HUES64 (cell line): ENCODE results near the gene BBS9.
"Not testable (repeated sequence)": the region's sequence is repeated elsewhere in the genome, so short reads cannot be mapped to it uniquely, and the experiment has no call there.

ENCODE experiments used
- H3K27ac ChIP-seq: 2 replicates; pipeline ENCODE4 v1.7.0; 2013; ENCODE audit warnings: low read depth, low read length, inconsistent platforms
- H3K27me3 ChIP-seq: 2 replicates; pipeline ENCODE4 v1.6.1; 2013; ENCODE audit warnings: mild to moderate bottlenecking, low read length; ENCODE audit not compliant: insufficient read depth
- H3K36me3 ChIP-seq: 2 replicates; pipeline ENCODE4 v1.6.1; 2013; ENCODE audit warnings: mild to moderate bottlenecking, low read length; ENCODE audit not compliant: insufficient read depth
- H3K4me1 ChIP-seq: 2 replicates; pipeline ENCODE4 v1.6.1; 2013; ENCODE audit warnings: mild to moderate bottlenecking, low read length, moderate library complexity; ENCODE audit not compliant: insufficient read depth
- H3K4me3 ChIP-seq: 2 replicates; pipeline ENCODE4 v1.5.1; 2013; ENCODE audit warnings: mild to moderate bottlenecking, low read length, moderate library complexity
- H3K9ac ChIP-seq: 2 replicates; pipeline ENCODE4 v1.6.1; 2013; ENCODE audit warnings: mild to moderate bottlenecking, low read depth, low read length
- H3K9me3 ChIP-seq: 2 replicates; pipeline ENCODE4 v1.6.1; 2013; ENCODE audit warnings: low read depth, low read length; ENCODE audit not compliant: insufficient read depth
- WGBS: fragments of 150-250, 120-280 bp; methylation state at CpG from one replicate; pipeline ENCODE4 v1.1.7; 2013; ENCODE audit warnings: missing lambda C conversion rate; 5-methylcytosine and 5-hydroxymethylcytosine counted together

Gene BBS9

DNA sequence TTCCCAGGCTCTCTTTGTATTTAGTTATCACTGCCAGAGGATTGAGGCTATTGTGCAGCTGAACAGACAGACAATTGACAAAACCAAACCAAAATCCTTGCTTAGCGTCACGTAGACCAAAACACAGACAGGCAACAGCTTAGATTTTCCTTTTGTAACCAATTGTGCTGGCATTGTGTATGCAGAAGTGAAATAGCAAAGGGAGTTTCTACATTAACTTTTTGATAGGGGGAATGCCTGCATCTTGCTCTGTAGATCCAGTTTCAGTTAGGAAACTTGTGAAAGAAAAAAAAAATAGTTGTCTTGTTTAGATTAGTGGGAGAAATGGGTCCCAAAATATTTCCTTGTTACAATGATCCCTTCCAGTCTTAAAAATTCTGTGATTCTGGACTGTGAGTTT, 333.8 kb downstream of the BBS9 start:
- no peaks in the 10 kb centered on the region; the same call in 1 of the 2 replicates for H3K4me1 ChIP-seq
- no peak overlapping the region for H3K27ac ChIP-seq
- H3K9ac ChIP-seq = no peak overlapping the region
- H3K4me3 ChIP-seq = no peak overlapping the region
- WGBS = 84% methylated on average over 2 of the region's 2 CpGs
- no peaks in the 10 kb centered on the region for H3K9me3 ChIP-seq
- H3K27me3 ChIP-seq = no peaks in the 10 kb centered on the region
- no peaks in the 10 kb centered on the region for H3K36me3 ChIP-seq

GRCh38 chr7:33466203-33466602, 336.8 kb downstream of the BBS9 start:
- 92% methylated on average over 2 of the region's 4 CpGs for WGBS

GRCh38 chr7:33471636-33472242, 342.4 kb downstream of the BBS9 start:
- Histone ChIP-seq H3K4me1 (0 out of 2 replicates have a peak, but pooled peaks cover 7% of the 10 kb centered on the region), H3K9me3 (no peaks in the 10 kb centered on the region), H3K4me3 (no peak overlapping the region), H3K9ac (no peak overlapping the region), H3K36me3 (no peaks in the 10 kb centered on the region), H3K27ac (no peak overlapping the region), H3K27me3 (no peaks in the 10 kb centered on the region)
- 94% methylated on average over 3 of the region's 3 CpGs for WGBS

More at GRCh38 chr7:33466203-33466602, 336.8 kb downstream of the BBS9 start:
- Histone ChIP-seq H3K36me3 (no peaks in the 10 kb centered on the region), H3K4me1 (no peaks in the 10 kb centered on the region; the same call in 1 of the 2 replicates), H3K4me3 (no peak overlapping the region), H3K27me3 (no peaks in the 10 kb centered on the region), H3K9ac (no peak overlapping the region), H3K27ac (no peak overlapping the region), H3K9me3 (no peaks in the 10 kb centered on the region)

DNA sequence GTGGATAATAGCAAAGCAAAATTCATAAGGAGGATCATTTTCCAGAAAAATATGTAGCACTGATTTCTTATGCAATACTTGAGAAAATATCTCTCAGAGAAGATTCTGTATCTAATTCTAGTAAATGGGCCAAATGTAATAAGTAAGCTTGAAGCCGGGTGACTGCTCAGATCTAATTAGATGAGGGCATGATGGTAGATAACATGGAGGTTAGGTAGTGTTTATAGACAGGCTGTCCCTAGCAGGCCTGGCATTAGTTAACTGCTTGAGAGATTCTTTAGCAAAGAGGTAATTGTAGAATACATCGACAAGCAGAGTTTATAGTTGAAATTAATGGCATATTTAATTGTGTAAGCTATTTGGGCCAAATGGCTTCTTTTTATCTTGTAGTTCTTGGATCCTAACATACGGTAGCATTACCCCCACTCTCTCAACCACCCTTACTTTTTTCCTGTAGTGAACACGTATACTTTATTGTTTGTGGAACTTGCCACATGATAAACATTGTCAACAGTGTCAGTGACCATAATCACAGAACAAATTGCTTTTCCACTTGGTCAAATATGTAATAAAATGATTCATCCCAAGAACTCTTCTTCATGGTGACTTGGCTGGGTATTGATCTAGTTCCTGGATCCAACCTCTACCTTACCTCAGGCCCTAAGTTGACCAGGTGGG, 343.1 kb downstream of the BBS9 start:
- Histone ChIP-seq H3K4me3 (no peak overlapping the region), H3K9ac (no peak overlapping the region), H3K27me3 (no peaks in the 10 kb centered on the region), H3K36me3 (no peaks in the 10 kb centered on the region), H3K4me1 (0 out of 2 replicates have a peak, but pooled peaks cover 7% of the 10 kb centered on the region), H3K27ac (no peak overlapping the region), H3K9me3 (no peaks in the 10 kb centered on the region)
- 96% methylated on average over 4 of the region's 4 CpGs for WGBS

DNA sequence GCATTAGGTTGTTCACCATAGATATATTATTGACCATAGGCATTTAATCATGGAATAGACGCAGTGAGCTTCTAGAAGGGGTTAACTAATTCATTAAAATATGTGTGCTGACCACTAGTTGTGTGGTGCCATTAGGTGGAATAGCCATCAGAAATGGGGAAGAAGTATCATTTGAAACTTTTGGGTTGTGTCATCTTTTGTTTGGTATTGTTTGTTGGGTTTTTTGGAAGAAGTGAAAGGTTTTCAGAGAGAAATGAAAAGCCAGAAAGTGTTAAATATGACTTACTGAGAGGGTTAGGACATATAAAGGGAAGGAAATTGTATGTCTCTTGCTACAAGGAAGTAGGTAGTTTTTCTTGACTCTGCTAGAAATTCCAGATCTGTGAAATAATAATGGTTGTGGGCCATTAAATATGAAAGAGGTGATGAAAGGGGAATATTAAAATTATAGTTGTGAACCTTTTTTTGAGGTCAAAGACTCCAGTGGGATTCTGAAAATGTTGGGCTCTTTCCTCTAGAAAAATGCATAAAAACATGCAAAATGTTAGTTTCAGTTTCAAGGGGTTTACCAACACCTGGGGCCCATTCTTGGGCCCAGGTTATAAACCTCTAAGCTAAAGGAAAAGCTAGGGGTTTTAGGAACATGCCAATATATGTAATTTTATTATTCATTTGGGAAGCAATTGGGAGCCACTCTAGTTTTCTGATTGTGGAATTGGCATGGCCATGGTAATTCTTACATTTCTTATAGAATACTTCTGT, 348.5 kb downstream of the BBS9 start:
- H3K9ac ChIP-seq = no peak overlapping the region
- no peaks in the 10 kb centered on the region for H3K36me3 ChIP-seq
- H3K4me3 ChIP-seq = no peak overlapping the region
- WGBS = 100% methylated on average over 1 of the region's 1 CpG
- H3K9me3 ChIP-seq = no peaks in the 10 kb centered on the region
- no peak overlapping the region for H3K27ac ChIP-seq
- 0 out of 2 replicates have a peak, but pooled peaks cover 7% of the 10 kb centered on the region for H3K4me1 ChIP-seq
- H3K27me3 ChIP-seq = no peaks in the 10 kb centered on the region

DNA sequence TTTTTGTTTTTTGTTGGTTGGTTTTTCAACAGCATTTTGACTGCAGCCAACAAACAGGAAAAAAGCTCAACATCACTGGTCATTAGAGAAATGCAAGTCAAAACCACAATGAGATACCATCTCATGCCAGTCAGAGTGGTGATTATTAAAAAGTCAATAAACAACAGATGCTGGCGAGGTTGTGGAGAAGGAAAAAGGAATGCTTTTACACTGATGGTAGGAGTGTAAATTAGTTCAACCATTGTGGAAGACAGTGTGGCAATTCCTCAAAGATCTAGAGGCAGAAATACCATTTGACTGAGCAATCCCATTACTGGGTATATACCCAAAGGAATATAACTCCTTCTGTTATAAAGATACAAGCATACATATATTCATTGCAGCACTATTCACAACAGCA, 355.1 kb downstream of the BBS9 start:
- H3K27ac ChIP-seq, H3K36me3 ChIP-seq: not testable (repeated sequence)
- 100% methylated on average over 1 of the region's 1 CpG for WGBS

DNA sequence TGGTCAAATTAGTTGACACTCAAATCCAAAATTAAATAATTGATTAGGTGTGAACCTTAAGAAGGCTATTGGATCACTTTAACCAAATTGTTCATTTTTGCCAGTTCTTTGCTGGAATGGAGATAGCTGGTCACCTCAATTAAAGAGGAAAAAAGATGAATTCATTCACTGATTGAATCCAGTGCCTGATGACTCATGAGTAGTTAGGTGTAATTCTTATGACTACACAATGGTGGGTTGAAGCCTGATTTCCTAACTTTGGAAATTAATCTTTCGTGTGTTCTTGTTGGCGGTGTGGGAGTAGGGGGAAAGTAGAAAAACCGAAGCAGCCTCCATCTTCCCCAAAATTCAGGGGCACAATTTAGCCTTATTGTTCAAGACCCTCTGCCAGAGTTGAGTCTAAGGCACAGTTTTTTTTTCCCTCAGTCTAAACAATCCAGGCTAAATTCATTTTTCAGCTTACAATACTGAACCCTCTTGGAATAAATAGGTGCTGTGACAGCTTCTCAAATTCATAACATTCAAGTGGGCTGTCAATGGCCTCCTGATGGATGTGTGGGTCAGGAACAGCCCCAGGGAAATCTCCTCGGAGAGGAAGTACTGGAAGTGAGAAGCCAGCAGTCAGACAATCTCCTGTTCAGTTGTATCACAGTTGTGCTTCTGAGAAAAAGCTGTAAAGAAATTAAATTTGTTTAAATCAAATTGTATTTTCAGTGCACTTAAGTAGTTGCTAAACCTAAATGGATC, 356.6 kb downstream of the BBS9 start:
- WGBS = 82% methylated on average over 3 of the region's 4 CpGs
- no peak overlapping the region for H3K27ac ChIP-seq

More for the DNA sequence above, 355.1 kb downstream of the BBS9 start:
- not testable (repeated sequence) for H3K4me1 ChIP-seq, H3K27me3 ChIP-seq, H3K9ac ChIP-seq, H3K9me3 ChIP-seq, H3K4me3 ChIP-seq

GRCh38 chr7:33486633-33487032, 357.3 kb downstream of the BBS9 start:
- WGBS = 100% methylated on average over 1 of the region's 1 CpG
- Histone ChIP-seq H3K4me3 (no peak overlapping the region), H3K4me1 (peaks cover 3% of the 10 kb centered on the region; the same call in 1 of the 2 replicates), H3K9me3 (no peaks in the 10 kb centered on the region), H3K27ac (no peak overlapping the region), H3K27me3 (no peaks in the 10 kb centered on the region), H3K9ac (no peak overlapping the region), H3K36me3 (no peaks in the 10 kb centered on the region)

More for the DNA sequence above, 356.6 kb downstream of the BBS9 start:
- Histone ChIP-seq H3K27me3 (no peaks in the 10 kb centered on the region), H3K9ac (no peak overlapping the region), H3K4me3 (no peak overlapping the region), H3K4me1 (peaks cover 3% of the 10 kb centered on the region; the same call in 1 of the 2 replicates), H3K36me3 (no peaks in the 10 kb centered on the region), H3K9me3 (no peaks in the 10 kb centered on the region)

DNA sequence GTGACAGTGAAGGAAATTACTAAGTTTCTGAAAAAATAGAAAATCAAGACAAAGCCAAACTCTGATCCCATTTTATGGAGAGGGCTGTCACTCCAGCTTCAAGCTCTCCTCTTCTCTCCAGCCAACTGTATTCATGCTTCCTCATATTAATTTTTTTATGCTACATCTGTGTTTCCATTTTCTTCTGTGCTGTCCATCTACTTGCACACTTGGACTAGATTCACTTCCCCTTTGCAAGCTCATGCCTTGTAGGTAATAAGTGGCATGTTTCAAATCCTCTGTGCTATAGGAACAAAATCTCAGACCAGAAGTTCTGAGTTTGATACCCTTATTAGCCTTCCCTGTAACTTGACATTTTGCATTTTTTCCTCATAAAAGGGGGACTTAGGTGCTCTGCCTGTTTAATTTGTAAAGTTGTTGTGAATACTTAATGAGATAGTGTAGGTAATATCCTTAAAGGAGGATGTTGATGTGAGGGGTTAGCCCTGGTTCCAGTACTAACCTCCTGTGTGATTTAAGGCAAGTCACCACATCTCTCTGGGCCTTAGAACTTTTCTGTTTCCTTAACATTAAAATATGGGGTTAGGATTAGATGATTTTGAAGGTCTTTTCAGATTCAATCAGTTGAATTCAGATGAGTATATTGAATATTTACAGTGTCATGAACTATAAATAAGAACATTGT, 358.8 kb downstream of the BBS9 start:
- Histone ChIP-seq H3K9me3 (no peaks in the 10 kb centered on the region), H3K27ac (no peak overlapping the region), H3K36me3 (no peaks in the 10 kb centered on the region), H3K27me3 (no peaks in the 10 kb centered on the region), H3K4me1 (peaks cover 7% of the 10 kb centered on the region), H3K9ac (no peak overlapping the region), H3K4me3 (no peak overlapping the region)

GRCh38 chr7:33494474-33494873, 365.1 kb downstream of the BBS9 start:
- H3K36me3 ChIP-seq = no peaks in the 10 kb centered on the region
- no peaks in the 10 kb centered on the region for H3K27me3 ChIP-seq
- peaks cover 26% of the 10 kb centered on the region for H3K4me1 ChIP-seq
- no peak overlapping the region for H3K9ac ChIP-seq
- H3K27ac ChIP-seq = peak overlapping the region; percentile 66
- H3K9me3 ChIP-seq = no peaks in the 10 kb centered on the region
- H3K4me3 ChIP-seq = no peak overlapping the region
